ENCODE data around the gene SEPSECS. TPM values are rescaled to one million over a fixed set of nuclear protein-coding genes. Genes with fewer than 3 reads are reported as not detected.

SEPSECS gene
- total and polyA plus RNA-seq, 2 of the 13 experiments (the other 11 are each of a cell fraction or from before 2014, with no cell fraction given) = 9.4 to 14.3 TPM

DNA sequence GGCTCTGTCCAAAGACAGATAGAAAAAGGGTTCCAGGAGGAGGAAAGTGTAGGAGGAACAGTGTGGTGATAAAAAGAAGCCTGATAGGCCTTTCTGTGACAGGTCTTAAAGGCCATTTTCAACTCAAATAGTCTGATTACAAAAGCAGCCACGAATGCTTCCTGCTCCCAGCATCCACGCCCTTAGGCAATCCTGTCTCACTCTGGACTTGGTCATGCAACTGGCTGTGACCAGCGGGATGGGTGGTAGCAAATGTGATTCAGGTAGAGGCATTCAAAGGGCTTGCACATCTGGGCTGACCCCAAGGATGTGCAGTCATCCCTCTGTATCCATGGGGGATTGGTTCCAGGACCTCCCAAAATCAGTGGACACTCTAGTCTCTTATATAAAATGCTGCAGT, 14.4 kb upstream of the SEPSECS start (continued):
- TF ChIP-seq, protein P1, sequence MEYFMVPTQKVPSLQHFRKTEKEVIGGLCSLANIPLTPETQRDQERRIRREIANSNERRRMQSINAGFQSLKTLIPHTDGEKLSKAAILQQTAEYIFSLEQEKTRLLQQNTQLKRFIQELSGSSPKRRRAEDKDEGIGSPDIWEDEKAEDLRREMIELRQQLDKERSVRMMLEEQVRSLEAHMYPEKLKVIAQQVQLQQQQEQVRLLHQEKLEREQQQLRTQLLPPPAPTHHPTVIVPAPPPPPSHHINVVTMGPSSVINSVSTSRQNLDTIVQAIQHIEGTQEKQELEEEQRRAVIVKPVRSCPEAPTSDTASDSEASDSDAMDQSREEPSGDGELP (IDR thresholded peaks at IDR 0.05; ENCODE audit: borderline replicate concordance, low read depth) = no peak
- no peak for TF ChIP-seq ARNTL (CRISPR knock-in tag; IDR thresholded peaks at IDR 0.05)
- TF ChIP-seq, protein P2, sequence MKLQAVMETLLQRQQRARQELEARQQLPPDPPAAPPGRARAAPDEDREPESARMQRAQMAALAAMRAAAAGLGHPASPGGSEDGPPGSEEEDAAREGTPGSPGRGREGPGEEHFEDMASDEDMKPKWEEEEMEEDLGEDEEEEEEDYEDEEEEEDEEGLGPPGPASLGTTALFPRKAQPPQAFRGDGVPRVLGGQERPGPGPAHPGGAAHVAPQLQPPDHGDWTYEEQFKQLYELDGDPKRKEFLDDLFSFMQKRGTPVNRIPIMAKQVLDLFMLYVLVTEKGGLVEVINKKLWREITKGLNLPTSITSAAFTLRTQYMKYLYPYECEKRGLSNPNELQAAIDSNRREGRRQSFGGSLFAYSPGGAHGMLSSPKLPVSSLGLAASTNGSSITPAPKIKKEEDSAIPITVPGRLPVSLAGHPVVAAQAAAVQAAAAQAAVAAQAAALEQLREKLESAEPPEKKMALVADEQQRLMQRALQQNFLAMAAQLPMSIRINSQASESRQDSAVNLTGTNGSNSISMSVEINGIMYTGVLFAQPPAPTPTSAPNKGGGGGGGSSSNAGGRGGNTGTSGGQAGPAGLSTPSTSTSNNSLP (IDR thresholded peaks at IDR 0.05; ENCODE audit: low read depth, low read length) = no peak
- no peak for TF ChIP-seq CC2D1A (CRISPR knock-in tag; IDR thresholded peaks at IDR 0.05)
- TF ChIP-seq HNF4A (CRISPR knock-in tag; IDR thresholded peaks at IDR 0.05) = no peak
- TF ChIP-seq, protein P3, sequence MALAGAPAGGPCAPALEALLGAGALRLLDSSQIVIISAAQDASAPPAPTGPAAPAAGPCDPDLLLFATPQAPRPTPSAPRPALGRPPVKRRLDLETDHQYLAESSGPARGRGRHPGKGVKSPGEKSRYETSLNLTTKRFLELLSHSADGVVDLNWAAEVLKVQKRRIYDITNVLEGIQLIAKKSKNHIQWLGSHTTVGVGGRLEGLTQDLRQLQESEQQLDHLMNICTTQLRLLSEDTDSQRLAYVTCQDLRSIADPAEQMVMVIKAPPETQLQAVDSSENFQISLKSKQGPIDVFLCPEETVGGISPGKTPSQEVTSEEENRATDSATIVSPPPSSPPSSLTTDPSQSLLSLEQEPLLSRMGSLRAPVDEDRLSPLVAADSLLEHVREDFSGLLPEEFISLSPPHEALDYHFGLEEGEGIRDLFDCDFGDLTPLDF (CRISPR knock-in tag; IDR thresholded peaks at IDR 0.05) = no peak
- TF ChIP-seq CEBPG (CRISPR knock-in tag; IDR thresholded peaks at IDR 0.05) = no peak
- no peak for TF ChIP-seq ZNF768 (CRISPR knock-in tag; IDR thresholded peaks at IDR 0.05)

DNA sequence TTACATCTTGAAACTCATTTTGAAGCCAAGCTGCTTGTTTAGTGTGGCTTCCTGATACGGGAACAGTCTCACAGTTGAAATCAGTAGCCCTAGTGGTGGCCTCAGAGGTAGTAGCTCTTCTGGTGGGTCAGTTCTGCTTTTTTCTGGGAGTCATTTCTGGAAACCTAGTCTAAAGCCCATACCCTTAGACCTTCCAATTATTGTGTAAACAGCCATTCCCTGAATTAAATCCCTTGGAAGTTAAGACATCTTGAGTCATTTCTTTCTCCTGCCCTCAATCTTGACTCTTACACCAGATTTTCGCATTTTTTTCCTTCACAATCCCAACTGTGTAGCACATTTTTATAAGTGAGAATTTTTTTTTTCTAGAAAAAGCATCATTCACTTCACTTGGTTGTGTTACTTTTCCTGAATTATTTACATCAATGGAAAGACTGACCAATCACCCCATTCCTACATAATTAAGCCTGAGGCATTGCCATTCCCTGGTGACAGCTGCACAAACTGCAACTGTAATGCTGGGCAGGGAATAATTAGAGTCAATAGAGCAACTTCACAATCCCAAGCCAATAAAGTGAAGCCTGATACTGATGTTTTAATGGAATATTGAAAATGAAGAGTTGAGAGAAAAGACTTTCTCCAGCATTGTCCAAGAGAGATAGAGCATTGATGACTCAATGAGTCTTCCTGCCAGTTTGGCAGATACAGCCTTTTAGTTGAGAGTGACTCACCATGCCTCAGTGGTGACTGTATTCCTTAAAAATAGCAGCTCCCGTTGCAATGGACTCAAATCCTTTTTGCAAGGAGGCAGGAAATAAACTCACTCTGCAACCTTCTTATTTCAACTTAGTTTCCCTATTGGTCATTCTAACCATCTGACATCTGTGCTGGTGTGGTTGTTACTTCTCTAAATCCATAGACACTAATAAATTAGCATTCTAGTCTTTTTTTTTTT, 13.0 kb upstream of the SEPSECS start:
- intact Hi-C loops (cut with micrococcal nuclease; ENCODE audit: unreplicated experiment) = no loop called here
- Histone ChIP-seq H3K9me3 (ENCODE audit: low read length) (no peaks in the 10 kb centered on the region), H3K4me2 (ENCODE audit: low read depth, low read length) (no peak overlapping the region), H3K4me1 (ENCODE audit: insufficient read depth, low read length) (peaks cover 20% of the 10 kb centered on the region), H2AFZ (ENCODE audit: low read length) (no peak overlapping the region), H3K27ac (ENCODE audit: extremely low read length, insufficient read depth, low read length) (no peak overlapping the region), H3K27me3 (ENCODE audit: control insufficient read depth in 1 of 2, insufficient read depth in 2 of 2, low read length in 2 of 2) (no peaks in the 10 kb centered on the region), H3K4me3 (replicated peaks in 1 of 3; ENCODE audit: insufficient read depth in 1 of 3, low read depth in 2 of 3, low read length in 3 of 3) (no peak overlapping the region), H4K20me1 (ENCODE audit: insufficient read depth, low read length) (no peaks in the 10 kb centered on the region), H3K79me2 (ENCODE audit: insufficient read depth, low read length) (no peaks in the 10 kb centered on the region), H3K36me3 (replicated peaks in 1 of 2; ENCODE audit: control insufficient read depth in 1 of 2, insufficient read depth in 2 of 2, low read length in 2 of 2) (peaks cover 2 to 8% of the 10 kb centered on the region in 2 experiments; a peak in 3 of 5 replicates), H3K9ac (ENCODE audit: insufficient read depth, low read depth, low read length) (no peak overlapping the region)
- FAIRE-seq (no peak), ATAC-seq (no peak), DNase-seq (ENCODE audit: low spot score) (no peak)
- WGBS (ENCODE audit: low lambda C conversion rate) = 82% methylated on average over 3 of the region's 3 CpGs
- no TSS peak for BruUV-seq (replicated peaks)
- CTCF ChIA-PET (ENCODE audit: low intra/inter-chr PET ratio, low total read pairs) = no interaction called here
- POLR2A ChIA-PET = interaction anchor here (1.0 to 2.5 kb wide), 3 partner anchors 11 to 14 kb away, joined by 3 to 9 read pairs (median 3); partner anchors contain the start of gene SEPSECS
- in situ Hi-C loops (cut with HindIII; ENCODE audit: extremely low pct_ligation_motif_present, low pct_unique_long_range_greater_than_20kb) = no loop called here
- TF ChIP-seq FOSL2 (CRISPR knock-in tag; IDR thresholded peaks at IDR 0.05) = peak; percentile 76
- TF ChIP-seq, protein P4, sequence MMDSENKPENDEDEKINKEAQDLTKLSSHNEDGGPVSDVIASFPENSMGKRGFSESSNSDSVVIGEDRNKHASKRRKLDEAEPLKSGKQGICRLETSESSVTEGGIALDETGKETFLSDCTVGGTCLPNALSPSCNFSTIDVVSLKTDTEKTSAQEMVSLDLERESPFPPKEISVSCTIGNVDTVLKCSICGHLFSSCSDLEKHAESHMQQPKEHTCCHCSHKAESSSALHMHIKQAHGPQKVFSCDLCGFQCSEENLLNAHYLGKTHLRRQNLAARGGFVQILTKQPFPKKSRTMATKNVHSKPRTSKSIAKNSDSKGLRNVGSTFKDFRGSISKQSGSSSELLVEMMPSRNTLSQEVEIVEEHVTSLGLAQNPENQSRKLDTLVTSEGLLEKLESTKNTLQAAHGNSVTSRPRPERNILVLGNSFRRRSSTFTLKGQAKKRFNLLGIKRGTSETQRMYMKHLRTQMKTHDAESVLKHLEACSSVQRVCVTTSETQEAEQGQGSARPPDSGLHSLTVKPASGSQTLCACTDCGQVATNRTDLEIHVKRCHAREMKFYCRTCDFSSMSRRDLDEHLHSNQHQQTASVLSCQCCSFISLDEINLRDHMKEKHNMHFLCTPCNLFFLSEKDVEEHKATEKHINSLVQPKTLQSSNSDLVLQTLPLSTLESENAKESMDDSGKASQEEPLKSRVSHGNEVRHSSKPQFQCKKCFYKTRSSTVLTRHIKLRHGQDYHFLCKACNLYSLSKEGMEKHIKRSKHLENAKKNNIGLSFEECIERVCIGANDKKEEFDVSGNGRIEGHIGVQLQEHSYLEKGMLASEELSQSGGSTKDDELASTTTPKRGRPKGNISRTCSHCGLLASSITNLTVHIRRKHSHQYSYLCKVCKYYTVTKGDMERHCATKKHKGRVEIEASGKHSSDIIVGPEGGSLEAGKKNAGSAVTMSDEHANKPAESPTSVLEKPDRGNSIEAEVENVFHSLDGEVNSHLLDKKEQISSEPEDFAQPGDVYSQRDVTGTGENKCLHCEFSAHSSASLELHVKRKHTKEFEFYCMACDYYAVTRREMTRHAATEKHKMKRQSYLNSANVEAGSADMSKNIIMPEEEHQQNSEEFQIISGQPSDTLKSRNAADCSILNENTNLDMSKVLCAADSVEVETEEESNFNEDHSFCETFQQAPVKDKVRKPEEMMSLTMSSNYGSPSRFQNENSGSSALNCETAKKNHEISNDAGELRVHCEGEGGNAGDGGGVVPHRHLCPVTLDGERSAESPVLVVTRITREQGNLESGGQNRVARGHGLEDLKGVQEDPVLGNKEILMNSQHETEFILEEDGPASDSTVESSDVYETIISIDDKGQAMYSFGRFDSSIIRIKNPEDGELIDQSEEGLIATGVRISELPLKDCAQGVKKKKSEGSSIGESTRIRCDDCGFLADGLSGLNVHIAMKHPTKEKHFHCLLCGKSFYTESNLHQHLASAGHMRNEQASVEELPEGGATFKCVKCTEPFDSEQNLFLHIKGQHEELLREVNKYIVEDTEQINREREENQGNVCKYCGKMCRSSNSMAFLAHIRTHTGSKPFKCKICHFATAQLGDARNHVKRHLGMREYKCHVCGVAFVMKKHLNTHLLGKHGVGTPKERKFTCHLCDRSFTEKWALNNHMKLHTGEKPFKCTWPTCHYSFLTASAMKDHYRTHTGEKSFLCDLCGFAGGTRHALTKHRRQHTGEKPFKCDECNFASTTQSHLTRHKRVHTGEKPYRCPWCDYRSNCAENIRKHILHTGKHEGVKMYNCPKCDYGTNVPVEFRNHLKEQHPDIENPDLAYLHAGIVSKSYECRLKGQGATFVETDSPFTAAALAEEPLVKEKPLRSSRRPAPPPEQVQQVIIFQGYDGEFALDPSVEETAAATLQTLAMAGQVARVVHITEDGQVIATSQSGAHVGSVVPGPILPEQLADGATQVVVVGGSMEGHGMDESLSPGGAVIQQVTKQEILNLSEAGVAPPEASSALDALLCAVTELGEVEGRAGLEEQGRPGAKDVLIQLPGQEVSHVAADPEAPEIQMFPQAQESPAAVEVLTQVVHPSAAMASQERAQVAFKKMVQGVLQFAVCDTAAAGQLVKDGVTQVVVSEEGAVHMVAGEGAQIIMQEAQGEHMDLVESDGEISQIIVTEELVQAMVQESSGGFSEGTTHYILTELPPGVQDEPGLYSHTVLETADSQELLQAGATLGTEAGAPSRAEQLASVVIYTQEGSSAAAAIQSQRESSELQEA (CRISPR knock-in tag; IDR thresholded peaks at IDR 0.05; ENCODE audit: not compliant biosample characterization) = no peak
